Measurements from ENCODE around the gene SSU72.
A peak's percentile ranks its signal among the peaks of the same experiment; 100 is the strongest.

The SSU72 gene

GRCh38 chr1:1574721-1575537, at the start of gene SSU72:
Gene SSU72 (minus strand): TSS chr1:1574863. CDS start chr1:1574557, 306 bp downstream.
- DNase-seq (ENCODE audit: low read depth in 2 of 2): peak; percentile 85 to 90

GRCh38 chr1:1623631-1624442, 49.2 kb upstream of the SSU72 start:
- no peak for DNase-seq (ENCODE audit: low read depth in 2 of 2)

- no peak for DNase-seq (ENCODE audit: low read depth in 2 of 2)
These were observed 48.5 kb upstream of the SSU72 start for GRCh38 chr1:1623181-1623630.

- DNase-seq (ENCODE audit: low read depth in 2 of 2): no peak
These were observed 48.1 kb upstream of the SSU72 start for GRCh38 chr1:1622788-1623094.

GRCh38 chr1:1622010-1622787, 47.5 kb upstream of the SSU72 start:
- DNase-seq (ENCODE audit: low read depth in 2 of 2): no peak

- no peak for DNase-seq (ENCODE audit: low read depth in 2 of 2)
These were observed 46.7 kb upstream of the SSU72 start for GRCh38 chr1:1621173-1622009.

- no peak for DNase-seq (ENCODE audit: low read depth in 2 of 2)
These were observed 45.9 kb upstream of the SSU72 start for GRCh38 chr1:1620433-1621139.

GRCh38 chr1:1619917-1620361, 45.3 kb upstream of the SSU72 start:
- no peak for DNase-seq (ENCODE audit: low read depth in 2 of 2)

- DNase-seq (ENCODE audit: low read depth in 2 of 2): no peak
These were observed 43.9 kb upstream of the SSU72 start for GRCh38 chr1:1618396-1619068.

GRCh38 chr1:1617925-1618324, 43.3 kb upstream of the SSU72 start:
- DNase-seq (ENCODE audit: low read depth in 2 of 2): no peak

- no peak for DNase-seq (ENCODE audit: low read depth in 2 of 2)
These were observed 42.9 kb upstream of the SSU72 start for GRCh38 chr1:1617516-1617915.

GRCh38 chr1:1616838-1617237, 42.2 kb upstream of the SSU72 start:
- DNase-seq (ENCODE audit: low read depth in 2 of 2): no peak

- DNase-seq (ENCODE audit: low read depth in 2 of 2): no peak
These were observed 41.6 kb upstream of the SSU72 start for GRCh38 chr1:1616045-1616790.

- DNase-seq (ENCODE audit: low read depth in 2 of 2): peak; percentile 92 to 97
These were observed 40.8 kb upstream of the SSU72 start, which contains the start of gene MIB2 for GRCh38 chr1:1615256-1616044. Gene MIB2 (plus strand): TSS chr1:1615500. CDS start chr1:1623453, 7,953 bp downstream.

GRCh38 chr1:1614954-1615255, 40.2 kb upstream of the SSU72 start:
- no peak for DNase-seq (ENCODE audit: low read depth in 2 of 2)

GRCh38 chr1:1614204-1614953, 39.7 kb upstream of the SSU72 start:
- DNase-seq (ENCODE audit: low read depth in 2 of 2): peak; percentile 44 to 49

GRCh38 chr1:1613509-1614082, 38.9 kb upstream of the SSU72 start:
- DNase-seq (ENCODE audit: low read depth in 2 of 2): no peak

GRCh38 chr1:1612104-1612400, 37.4 kb upstream of the SSU72 start:
- DNase-seq (ENCODE audit: low read depth in 2 of 2): no peak
